SK-N-SH treated with all-trans-retinoic acid at 6 μM for 48 hours (cell line): ENCODE data around the gene TMEM240.

Source experiments
- ARNTL ChIP-seq: fragments of 450-650 bp; formaldehyde crosslinking; IDR thresholded peaks from 2 replicates; pipeline ENCODE4 v1.5.0; 2020; ENCODE audit warnings: low read depth, mild to moderate bottlenecking, moderate library complexity, borderline replicate concordance
- TF ChIP-seq, protein P1 (sequence below): fragments of 250-450 bp; sonication (Bioruptor Pico); IDR thresholded peaks from 2 replicates; pipeline ENCODE4 v1.5.0; 2020; ENCODE audit warnings: mild to moderate bottlenecking, moderate library complexity

DNA sequence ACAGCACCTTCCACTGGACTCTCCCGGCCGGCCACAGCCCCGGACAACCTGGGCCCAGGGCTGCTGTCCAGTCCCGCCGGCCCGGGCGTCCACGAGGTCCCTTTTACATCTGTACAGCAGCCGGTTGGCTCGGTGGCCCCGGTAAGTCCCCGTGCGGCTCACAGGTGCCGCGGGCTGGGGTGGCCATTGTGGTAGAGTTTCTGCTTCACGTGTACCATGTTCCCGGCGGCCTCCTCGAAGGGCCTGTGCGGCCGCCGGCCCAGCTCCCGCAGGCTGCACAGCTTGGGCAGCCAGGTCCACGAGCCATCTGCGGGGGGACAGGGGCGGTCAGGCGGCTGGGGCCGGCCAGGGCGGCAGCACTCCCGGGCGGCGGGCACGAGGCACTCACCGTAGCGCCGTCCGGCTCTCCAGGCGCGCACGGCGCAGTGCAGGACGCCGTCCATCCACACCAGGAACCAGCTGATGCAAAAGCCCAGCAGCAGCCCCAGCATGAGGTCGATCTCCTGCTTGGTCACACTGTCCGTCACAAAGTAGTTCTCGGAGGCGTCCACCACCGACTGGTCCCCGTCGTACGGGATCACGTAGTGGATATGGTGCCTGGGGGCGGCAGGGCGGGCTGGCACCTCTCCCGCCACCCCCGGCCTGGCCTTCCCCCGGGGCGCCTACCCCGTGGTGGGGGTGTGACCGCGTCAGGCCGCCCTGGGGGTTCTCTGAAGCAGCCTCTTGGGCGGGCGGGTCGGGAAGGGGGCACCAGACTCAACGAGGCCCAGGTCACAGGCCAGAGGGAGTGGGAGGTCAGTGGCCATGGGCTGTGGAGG lies 5.0 kb downstream of the TMEM240 start:
- no peak for TF ChIP-seq ARNTL (CRISPR knock-in tag)
- TF ChIP-seq, protein P1, sequence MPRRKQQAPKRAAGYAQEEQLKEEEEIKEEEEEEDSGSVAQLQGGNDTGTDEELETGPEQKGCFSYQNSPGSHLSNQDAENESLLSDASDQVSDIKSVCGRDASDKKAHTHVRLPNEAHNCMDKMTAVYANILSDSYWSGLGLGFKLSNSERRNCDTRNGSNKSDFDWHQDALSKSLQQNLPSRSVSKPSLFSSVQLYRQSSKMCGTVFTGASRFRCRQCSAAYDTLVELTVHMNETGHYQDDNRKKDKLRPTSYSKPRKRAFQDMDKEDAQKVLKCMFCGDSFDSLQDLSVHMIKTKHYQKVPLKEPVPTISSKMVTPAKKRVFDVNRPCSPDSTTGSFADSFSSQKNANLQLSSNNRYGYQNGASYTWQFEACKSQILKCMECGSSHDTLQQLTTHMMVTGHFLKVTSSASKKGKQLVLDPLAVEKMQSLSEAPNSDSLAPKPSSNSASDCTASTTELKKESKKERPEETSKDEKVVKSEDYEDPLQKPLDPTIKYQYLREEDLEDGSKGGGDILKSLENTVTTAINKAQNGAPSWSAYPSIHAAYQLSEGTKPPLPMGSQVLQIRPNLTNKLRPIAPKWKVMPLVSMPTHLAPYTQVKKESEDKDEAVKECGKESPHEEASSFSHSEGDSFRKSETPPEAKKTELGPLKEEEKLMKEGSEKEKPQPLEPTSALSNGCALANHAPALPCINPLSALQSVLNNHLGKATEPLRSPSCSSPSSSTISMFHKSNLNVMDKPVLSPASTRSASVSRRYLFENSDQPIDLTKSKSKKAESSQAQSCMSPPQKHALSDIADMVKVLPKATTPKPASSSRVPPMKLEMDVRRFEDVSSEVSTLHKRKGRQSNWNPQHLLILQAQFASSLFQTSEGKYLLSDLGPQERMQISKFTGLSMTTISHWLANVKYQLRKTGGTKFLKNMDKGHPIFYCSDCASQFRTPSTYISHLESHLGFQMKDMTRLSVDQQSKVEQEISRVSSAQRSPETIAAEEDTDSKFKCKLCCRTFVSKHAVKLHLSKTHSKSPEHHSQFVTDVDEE (CRISPR knock-in tag) = no peak
